Measurements from ENCODE around the gene CSNK1G3. TPM values are rescaled to one million over a fixed set of nuclear protein-coding genes. Genes with fewer than 3 reads are reported as not detected.
A peak's percentile ranks its signal among the peaks of the same experiment; 100 is the strongest.

CSNK1G3 gene
- total and polyA plus RNA-seq, 2 experiments from 2014 or later = 19.6 to 65.1 TPM

DNA sequence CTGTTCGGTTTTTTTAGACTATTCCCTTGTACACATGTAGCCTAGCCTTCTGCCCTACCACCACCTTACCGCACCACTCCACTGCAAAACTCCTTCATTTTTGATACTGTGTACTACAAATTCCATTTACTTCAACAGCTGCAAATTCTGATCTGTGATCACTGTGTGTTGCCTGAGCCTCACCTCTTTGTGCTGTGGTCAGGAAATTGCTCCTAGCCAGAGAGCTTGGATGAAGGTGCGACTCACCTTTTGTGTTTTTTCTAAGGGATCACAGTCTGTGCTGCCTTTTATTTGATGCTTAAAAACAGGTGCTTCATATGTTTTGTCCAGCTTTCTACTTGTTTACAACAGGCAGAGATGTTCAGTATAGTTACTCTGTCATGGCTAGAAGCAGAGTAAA is 31.5 kb downstream of the CSNK1G3 start (continued):
- TF ChIP-seq STAT1 (IDR thresholded peaks at IDR 0.05; ENCODE audit: unreplicated experiment) (no peak), POLR2AphosphoS5 (IDR thresholded peaks at IDR 0.05; ENCODE audit: low read depth) (no peak), ZNF331 (CRISPR knock-in tag; IDR thresholded peaks at IDR 0.05; ENCODE audit: low read depth) (no peak)
- TF ChIP-seq, protein P1, sequence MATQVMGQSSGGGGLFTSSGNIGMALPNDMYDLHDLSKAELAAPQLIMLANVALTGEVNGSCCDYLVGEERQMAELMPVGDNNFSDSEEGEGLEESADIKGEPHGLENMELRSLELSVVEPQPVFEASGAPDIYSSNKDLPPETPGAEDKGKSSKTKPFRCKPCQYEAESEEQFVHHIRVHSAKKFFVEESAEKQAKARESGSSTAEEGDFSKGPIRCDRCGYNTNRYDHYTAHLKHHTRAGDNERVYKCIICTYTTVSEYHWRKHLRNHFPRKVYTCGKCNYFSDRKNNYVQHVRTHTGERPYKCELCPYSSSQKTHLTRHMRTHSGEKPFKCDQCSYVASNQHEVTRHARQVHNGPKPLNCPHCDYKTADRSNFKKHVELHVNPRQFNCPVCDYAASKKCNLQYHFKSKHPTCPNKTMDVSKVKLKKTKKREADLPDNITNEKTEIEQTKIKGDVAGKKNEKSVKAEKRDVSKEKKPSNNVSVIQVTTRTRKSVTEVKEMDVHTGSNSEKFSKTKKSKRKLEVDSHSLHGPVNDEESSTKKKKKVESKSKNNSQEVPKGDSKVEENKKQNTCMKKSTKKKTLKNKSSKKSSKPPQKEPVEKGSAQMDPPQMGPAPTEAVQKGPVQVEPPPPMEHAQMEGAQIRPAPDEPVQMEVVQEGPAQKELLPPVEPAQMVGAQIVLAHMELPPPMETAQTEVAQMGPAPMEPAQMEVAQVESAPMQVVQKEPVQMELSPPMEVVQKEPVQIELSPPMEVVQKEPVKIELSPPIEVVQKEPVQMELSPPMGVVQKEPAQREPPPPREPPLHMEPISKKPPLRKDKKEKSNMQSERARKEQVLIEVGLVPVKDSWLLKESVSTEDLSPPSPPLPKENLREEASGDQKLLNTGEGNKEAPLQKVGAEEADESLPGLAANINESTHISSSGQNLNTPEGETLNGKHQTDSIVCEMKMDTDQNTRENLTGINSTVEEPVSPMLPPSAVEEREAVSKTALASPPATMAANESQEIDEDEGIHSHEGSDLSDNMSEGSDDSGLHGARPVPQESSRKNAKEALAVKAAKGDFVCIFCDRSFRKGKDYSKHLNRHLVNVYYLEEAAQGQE (IDR thresholded peaks at IDR 0.05; ENCODE audit: unreplicated experiment) = no peak

DNA sequence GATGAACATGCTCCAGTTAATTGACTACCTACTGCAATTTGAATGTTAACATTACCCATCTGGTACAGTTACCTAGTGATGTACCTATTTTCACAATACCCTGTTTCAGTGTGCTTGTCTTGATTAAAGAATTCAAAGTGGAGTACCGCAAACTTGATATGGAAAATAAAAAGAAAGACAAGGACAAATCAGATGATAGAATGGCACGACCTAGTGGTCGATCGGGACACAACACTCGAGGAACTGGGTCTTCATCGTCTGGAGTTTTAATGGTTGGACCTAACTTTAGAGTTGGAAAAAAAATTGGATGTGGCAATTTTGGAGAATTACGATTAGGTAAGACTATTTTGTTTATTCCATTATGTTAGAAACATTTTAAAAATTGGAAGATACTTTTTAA is 33.5 kb downstream of the CSNK1G3 start:
- H3K27me3 ChIP-seq (ENCODE audit: insufficient read depth) = no peaks in the 10 kb centered on the region
- TF ChIP-seq, protein P1 (IDR thresholded peaks at IDR 0.05; ENCODE audit: unreplicated experiment) = no peak
- TF ChIP-seq, protein P2, sequence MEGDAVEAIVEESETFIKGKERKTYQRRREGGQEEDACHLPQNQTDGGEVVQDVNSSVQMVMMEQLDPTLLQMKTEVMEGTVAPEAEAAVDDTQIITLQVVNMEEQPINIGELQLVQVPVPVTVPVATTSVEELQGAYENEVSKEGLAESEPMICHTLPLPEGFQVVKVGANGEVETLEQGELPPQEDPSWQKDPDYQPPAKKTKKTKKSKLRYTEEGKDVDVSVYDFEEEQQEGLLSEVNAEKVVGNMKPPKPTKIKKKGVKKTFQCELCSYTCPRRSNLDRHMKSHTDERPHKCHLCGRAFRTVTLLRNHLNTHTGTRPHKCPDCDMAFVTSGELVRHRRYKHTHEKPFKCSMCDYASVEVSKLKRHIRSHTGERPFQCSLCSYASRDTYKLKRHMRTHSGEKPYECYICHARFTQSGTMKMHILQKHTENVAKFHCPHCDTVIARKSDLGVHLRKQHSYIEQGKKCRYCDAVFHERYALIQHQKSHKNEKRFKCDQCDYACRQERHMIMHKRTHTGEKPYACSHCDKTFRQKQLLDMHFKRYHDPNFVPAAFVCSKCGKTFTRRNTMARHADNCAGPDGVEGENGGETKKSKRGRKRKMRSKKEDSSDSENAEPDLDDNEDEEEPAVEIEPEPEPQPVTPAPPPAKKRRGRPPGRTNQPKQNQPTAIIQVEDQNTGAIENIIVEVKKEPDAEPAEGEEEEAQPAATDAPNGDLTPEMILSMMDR (conservative IDR thresholded peaks at IDR 0.05; ENCODE audit: low read depth in 2 of 2) = peak; percentile 76 to 83
- TF ChIP-seq ZNF331 (CRISPR knock-in tag; IDR thresholded peaks at IDR 0.05; ENCODE audit: low read depth) = no peak
- H3K4me1 Mint-ChIP-seq = peaks cover 16% of the 10 kb centered on the region

More for the DNA sequence above, 33.5 kb downstream of the CSNK1G3 start:
- peak; percentile 65 for DNase-seq (ENCODE audit: low spot score)
- H3K4me2 ChIP-seq = no peak overlapping the region
- Mint-ChIP-seq H3K4me3 (no peak overlapping the region), H3K27me3 (ENCODE audit: insufficient read depth, low read depth, poor library complexity) (peaks cover 3% of the 10 kb centered on the region), H3K9me3 (peaks cover 3% of the 10 kb centered on the region; the same call in 1 of the 3 replicates), H3K36me3 (ENCODE audit: low read depth) (peaks cover 10% of the 10 kb centered on the region; the same call in 2 of the 3 replicates), H3K27ac (no peak overlapping the region)
- no peaks in the 10 kb centered on the region for H3K36me3 ChIP-seq (ENCODE audit: insufficient read depth)
- H3K9me2 ChIP-seq (ENCODE audit: insufficient read depth) = no peaks in the 10 kb centered on the region
- no peak overlapping the region for H2AFZ ChIP-seq
- H3K27ac ChIP-seq (ENCODE audit: low read depth) = no peak overlapping the region
- no peaks in the 10 kb centered on the region for H3F3A ChIP-seq (replicated peaks; ENCODE audit: low read depth)
- ATAC-seq = no peak
- 0 out of 2 replicates have a peak, but pooled peaks cover 5% of the 10 kb centered on the region for H4K20me1 ChIP-seq (replicated peaks; ENCODE audit: insufficient read depth)
- H3K4me3 ChIP-seq = no peak overlapping the region
- peaks cover 77% of the 10 kb centered on the region for H3K79me2 ChIP-seq (replicated peaks; ENCODE audit: insufficient read depth)
- no peaks in the 10 kb centered on the region for H3K4me1 ChIP-seq (ENCODE audit: insufficient read depth)
